Ovary (tissue), 3 donors: ENCODE results near the gene STYXL1.

Experiments used
- CTCF ChIP-seq, 3 donors: fragments of 450-650 bp in 2 of 3; fragments of 200-600 bp in 1 of 3; IDR thresholded peaks; one replicate each; pipeline versions ENCODE4 v1.5.1 to v1.8.0; 2016 to 2022; ENCODE audit warnings: antibody characterized with exemption in 3 of 3, mild to moderate bottlenecking in 1 of 3
- EP300 ChIP-seq: sonication (generic); formaldehyde crosslinking; IDR thresholded peaks from one replicate; pipeline ENCODE4 v1.6.1; 2017; ENCODE audit warnings: antibody characterized with exemption
- POLR2A ChIP-seq: fragments of 450-650 bp; IDR thresholded peaks from one replicate; pipeline ENCODE4 v1.6.1; 2017; ENCODE audit warnings: antibody characterized with exemption, mild to moderate bottlenecking, moderate library complexity
- donor health status: DM: no; HTN: no; CAD: no.

GRCh38 chr7:76049295-76049694, 1.5 kb upstream of the STYXL1 start:
- no peak for TF ChIP-seq CTCF (IDR thresholded peaks at IDR 0.05)
- no peak for TF ChIP-seq POLR2A
- no peak for TF ChIP-seq EP300
